GM20000 (cell line): ENCODE results near the gene MPP4.
A peak's percentile ranks its signal among the peaks of the same experiment; 100 is the strongest.

ENCODE experiments used
- DNase-seq: peaks from one replicate; pipeline ENCODE4 v3.0.0; 2012; ENCODE audit warnings: low spot score
- TF ChIP-seq, protein P1 (sequence below): IDR thresholded peaks from 2 replicates; pipeline ENCODE4 v1.5.1; 2012; ENCODE audit warnings: mild to moderate bottlenecking, control low read depth; ENCODE audit errors: extremely low read depth, missing control alignments

Gene MPP4

DNA sequence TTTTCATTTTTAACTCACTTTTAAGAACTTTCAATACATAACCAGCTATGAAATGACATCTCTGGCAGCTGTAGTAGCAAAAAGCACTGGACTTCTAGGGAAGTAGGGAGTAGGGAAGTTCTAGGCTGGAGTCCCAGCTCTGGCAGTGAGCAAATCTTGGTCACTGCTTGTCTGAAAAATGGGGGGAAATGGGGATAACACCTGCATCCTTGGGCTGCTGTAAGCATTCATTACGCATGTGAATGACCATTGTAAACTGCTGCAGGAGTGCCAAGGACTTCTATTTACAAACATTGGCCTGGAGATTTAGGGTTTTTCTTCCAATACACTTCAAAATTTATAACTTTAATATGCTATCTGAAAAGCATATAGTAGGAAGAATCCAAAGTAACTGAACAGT, 972 bp upstream of the MPP4 start:
- DNase-seq = no peak
- TF ChIP-seq, protein P1, sequence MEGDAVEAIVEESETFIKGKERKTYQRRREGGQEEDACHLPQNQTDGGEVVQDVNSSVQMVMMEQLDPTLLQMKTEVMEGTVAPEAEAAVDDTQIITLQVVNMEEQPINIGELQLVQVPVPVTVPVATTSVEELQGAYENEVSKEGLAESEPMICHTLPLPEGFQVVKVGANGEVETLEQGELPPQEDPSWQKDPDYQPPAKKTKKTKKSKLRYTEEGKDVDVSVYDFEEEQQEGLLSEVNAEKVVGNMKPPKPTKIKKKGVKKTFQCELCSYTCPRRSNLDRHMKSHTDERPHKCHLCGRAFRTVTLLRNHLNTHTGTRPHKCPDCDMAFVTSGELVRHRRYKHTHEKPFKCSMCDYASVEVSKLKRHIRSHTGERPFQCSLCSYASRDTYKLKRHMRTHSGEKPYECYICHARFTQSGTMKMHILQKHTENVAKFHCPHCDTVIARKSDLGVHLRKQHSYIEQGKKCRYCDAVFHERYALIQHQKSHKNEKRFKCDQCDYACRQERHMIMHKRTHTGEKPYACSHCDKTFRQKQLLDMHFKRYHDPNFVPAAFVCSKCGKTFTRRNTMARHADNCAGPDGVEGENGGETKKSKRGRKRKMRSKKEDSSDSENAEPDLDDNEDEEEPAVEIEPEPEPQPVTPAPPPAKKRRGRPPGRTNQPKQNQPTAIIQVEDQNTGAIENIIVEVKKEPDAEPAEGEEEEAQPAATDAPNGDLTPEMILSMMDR = no peak

DNA sequence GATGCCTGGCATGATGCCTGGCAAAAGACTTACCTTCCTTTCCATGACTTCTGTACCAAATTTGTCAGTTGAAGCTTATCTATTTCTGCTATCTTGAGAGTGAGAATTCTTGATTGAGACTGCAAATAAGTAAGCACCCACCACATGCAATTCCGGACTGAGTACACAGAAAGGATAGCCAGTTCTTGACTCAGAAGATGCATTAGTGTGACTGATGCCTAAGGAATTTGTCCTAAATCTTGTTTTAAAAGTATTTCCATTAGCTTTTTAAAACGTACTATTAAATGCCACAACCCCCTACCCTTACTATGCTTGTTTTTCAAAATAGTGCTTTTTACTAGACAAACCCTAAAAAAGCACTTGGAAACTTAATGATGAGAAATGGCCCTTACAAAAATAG, 545 bp downstream of the MPP4 start:
- no peak for DNase-seq
- TF ChIP-seq, protein P1 = no peak

DNA sequence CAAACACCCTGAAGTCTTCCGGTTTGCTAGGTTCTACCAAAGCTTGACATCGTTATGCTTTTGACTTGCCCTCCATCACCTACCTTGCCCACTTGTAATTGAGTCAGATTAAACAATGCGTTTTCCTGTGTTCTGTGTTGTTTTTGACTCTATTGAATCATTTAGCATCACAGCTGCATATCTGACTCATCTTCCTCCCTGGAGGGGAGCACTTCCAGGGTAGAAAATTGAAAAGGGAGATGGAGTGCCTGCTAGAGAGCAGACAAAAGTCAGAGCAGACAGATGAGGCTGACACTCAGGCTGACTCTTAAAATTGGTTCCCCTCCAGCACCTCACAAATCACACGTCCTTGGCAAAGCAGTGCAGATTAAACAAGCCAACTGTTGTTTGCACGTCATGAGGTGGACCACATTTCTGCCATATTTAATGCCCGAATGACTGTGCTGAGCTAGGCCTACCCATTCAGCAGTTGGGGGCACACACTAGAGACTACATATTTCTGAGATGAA, 2.2 kb downstream of the MPP4 start:
- TF ChIP-seq, protein P1 = no peak
- DNase-seq = no peak

DNA sequence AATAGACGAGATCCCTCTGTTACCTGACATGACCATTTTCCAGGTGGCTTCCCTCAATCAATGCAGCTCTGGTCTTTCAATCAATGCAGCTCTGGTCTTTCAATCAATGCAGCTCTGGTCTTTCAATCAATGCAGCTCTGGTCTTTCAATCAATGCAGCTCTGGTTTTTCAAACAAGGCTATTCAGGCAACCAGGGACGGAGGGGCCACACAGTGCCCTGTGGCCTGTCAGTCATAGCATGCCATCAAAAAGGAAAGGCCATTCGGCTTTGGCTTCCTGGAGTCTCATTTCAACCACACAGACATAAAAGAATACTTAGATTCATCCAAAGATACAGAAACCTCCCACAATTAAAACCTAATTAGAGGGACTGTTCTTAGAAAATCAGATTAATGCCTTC, 13.3 kb downstream of the MPP4 start:
- DNase-seq = no peak
- TF ChIP-seq, protein P1 = no peak

DNA sequence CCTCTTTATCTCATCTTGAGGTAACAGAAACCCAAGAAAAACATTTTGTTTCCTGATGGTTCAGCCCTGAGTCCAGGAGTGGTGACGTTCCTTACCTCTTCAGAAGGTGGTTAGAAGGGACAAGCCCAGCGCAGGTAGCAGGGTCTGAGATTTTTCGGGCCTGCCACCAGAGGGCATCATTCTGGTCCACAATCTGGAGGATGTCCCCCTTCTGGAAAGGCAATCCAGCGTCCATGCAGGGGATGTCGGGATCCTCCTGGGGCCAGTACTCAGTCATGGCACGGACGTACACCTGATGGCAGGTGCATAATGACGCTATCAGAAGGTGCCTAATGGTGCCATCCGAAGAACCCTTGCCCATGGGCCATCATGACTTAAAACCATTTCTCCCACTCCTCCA, 17.7 kb downstream of the MPP4 start:
- TF ChIP-seq, protein P1 = peak; percentile 46
- DNase-seq = peak; percentile 22

DNA sequence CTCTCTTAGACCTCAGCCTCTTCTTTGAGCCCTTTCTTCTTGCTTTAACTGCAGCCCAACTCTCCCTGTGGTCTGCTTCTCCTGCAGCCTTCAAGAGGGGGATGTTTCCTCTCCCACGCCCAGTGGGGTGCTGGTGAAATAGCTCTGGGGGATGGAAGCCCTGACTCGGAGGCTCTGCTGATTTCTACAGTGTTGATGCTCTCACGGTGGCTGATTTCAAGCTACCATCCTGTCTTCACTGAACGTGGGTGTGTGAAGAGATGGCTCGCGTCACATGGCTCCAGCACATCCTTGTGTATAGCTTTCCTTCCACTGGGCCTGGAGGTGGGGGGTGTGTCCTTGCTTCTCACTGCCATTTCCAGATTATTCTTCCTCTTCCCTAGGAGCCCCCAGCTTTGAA, 20.0 kb downstream of the MPP4 start:
- no peak for DNase-seq
- TF ChIP-seq, protein P1 = no peak

DNA sequence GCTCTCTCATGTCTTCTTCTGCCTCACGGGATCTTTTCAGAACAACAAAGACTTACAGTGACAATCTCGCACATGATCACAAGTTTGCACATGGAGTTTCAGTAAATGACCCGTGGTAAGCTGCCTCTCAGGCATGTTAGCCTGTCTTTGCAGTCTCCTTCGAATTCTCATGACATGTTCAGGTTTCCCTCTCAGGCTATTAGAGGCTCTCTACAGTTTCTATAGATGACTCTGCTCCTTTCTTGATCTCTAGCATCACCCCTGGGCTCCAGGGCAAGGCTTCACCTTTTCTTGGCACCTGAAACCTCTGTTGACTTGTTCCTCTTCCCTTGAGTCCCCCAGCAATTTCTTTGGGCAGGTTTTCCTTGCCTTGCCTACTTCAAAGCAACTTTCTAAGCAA, 23.0 kb downstream of the MPP4 start:
- TF ChIP-seq, protein P1 = no peak
- DNase-seq = no peak
